Mononuclear cell (primary cell): ENCODE results near the gene FBXW2. TPM values are rescaled to one million over a fixed set of nuclear protein-coding genes. Genes with fewer than 3 reads are reported as not detected.

Experiments
- H3K27me3 ChIP-seq: 2 replicates; pipeline ENCODE4 v1.6.0; 2011; ENCODE audit warnings: low read length, control low read depth; ENCODE audit not compliant: insufficient read depth
- H3K4me1 ChIP-seq: 2 replicates; pipeline ENCODE4 v1.5.1; 2011; ENCODE audit warnings: mild to moderate bottlenecking, low read length, control low read depth; ENCODE audit not compliant: insufficient read depth
- H3K4me3 ChIP-seq: 2 replicates; pipeline ENCODE4 v1.5.1; 2011; ENCODE audit warnings: mild to moderate bottlenecking, low read length, moderate library complexity
- H3K9me3 ChIP-seq: 2 replicates; pipeline ENCODE4 v1.5.1; 2011; ENCODE audit warnings: low read depth, mild to moderate bottlenecking, control low read depth, low read length
- total RNA-seq: library from RNA; depleted of rRNA; stranded (reverse); fragments of >200 nt; gene quantifications from one replicate; pipeline ENCODE4 v1.2.3, GENCODE V29; 2012

The FBXW2 gene
- total RNA-seq, 1 donor = 27.8 TPM

- no peaks in the 10 kb centered on the region for H3K9me3 ChIP-seq
- no peaks in the 10 kb centered on the region for H3K27me3 ChIP-seq
- no peak overlapping the region for H3K4me3 ChIP-seq
- peaks cover 14% of the 10 kb centered on the region for H3K4me1 ChIP-seq
Observed at GRCh38 chr9:120720404-120720803, 72.8 kb downstream of the FBXW2 start.

DNA sequence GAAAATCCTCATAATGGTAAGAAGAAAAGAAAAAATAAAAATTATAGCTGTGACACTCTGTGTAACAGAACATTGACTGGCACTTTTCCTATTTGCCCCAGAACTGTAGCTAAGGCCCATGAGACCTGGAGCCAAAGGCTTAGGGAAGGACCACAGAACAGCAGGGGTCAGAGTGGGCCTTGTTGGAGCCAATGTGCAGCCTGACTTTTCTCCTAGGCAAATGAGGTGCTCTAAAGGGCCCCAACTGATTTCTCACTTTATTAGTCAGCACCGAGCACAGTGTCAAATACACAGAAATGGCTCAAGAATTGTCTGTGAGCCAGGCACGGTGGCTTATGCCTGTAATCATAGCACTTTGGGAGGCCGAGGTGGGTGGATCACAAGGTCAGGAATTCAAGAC is 74.9 kb downstream of the FBXW2 start:
- H3K4me1 ChIP-seq = peaks cover 22% of the 10 kb centered on the region
- no peaks in the 10 kb centered on the region for H3K9me3 ChIP-seq
- no peaks in the 10 kb centered on the region for H3K27me3 ChIP-seq
- no peak overlapping the region for H3K4me3 ChIP-seq

DNA sequence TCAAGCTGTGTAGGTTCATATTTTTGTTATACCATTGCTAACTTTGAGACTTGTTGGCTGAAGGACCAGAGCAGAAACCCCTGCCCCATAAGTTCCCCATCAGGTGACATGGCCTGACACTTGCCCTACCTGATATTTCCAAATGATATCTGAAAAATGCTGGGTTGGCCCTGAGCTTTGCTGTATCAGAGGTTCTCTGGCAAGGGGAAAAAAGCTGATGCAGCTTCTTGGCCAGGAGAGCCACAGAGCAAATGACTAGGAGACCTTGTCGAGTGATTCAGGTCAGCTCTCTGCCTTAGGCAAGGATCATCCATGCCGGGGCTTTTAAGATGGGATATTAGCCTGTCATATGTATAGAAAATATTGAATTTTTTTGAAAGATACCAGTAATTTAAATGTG is 76.0 kb downstream of the FBXW2 start:
- peaks cover 30% of the 10 kb centered on the region for H3K4me1 ChIP-seq
- no peaks in the 10 kb centered on the region for H3K27me3 ChIP-seq
- H3K4me3 ChIP-seq = no peak overlapping the region
- no peaks in the 10 kb centered on the region for H3K9me3 ChIP-seq

DNA sequence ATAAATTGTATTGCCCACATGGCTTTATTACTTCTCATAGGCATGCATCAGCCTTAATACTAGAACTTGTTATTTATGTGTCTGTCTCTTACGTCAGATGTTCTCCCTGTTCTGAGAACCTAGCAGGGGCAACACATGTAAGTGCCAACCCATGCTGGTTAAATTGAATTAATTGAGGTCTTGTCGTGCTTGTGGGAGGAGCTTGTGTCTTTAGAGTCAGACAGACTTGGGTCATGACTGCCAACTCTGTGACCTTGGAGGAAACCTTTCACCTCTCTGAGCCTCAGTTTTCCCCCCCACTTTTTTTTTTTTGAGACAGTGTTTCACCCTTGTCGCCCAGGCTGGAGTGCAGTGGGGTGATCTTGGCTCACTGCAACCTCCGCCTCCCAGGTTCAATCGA is 76.7 kb downstream of the FBXW2 start:
- Histone ChIP-seq H3K27me3 (no peaks in the 10 kb centered on the region), H3K4me3 (no peak overlapping the region), H3K4me1 (peaks cover 37% of the 10 kb centered on the region), H3K9me3 (no peaks in the 10 kb centered on the region)

GRCh38 chr9:120715389-120715924 is 77.8 kb downstream of the FBXW2 start:
- no peaks in the 10 kb centered on the region for H3K9me3 ChIP-seq
- peak overlapping the region; percentile 84 for H3K4me3 ChIP-seq
- peaks cover 43% of the 10 kb centered on the region for H3K4me1 ChIP-seq
- no peaks in the 10 kb centered on the region for H3K27me3 ChIP-seq

- no peaks in the 10 kb centered on the region for H3K27me3 ChIP-seq
- H3K4me3 ChIP-seq = peak overlapping the region; percentile 84
- peaks cover 48% of the 10 kb centered on the region for H3K4me1 ChIP-seq
- no peaks in the 10 kb centered on the region for H3K9me3 ChIP-seq
Observed at GRCh38 chr9:120714846-120715388, 78.3 kb downstream of the FBXW2 start.

DNA sequence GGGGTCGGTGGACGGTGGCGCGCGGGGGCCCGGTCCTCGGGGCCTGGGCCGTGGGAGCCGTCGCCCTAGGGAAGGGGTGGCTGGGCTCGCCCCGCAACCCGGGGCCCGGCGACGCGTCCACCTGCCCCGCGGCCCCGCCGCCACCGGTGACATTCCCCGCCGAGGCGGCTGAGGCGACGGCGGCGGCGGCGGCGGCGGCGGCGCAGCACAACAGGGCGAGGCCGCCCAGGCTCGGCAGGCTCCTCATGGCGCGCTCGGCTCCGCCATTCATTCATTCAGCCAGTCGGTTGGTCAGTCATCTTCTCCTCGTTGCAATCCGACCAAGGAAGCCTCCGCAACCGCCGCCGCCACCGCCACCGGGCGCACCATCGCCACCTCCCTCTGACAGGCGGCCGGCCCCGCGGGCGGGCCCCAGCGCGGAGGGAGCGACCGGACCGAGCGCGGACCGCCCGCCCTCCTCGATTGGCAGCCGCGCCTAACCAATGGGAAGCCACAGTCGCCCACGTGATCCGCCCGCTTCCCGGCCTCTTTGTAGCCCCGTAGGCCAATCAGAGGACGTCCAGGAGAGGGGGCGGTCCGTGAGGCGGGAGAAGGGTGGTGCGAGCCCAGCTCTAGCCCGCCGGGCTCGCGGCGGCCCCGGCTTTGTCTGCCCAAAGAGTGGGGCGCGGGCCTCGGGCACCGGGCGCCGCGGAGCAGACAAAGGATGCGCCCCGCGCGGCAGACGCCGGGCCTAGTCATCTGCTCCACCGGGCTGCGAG is 78.9 kb downstream of the FBXW2 start, which contains the start of gene MEGF9:
Gene MEGF9, minus strand, starts transcription at position 383 of the 758 bp plus-strand sequence. Its CDS starts 112 bp downstream, at position 271.
- peaks cover 55% of the 10 kb centered on the region for H3K4me1 ChIP-seq
- H3K4me3 ChIP-seq = peak within 1 kb of the TSS; percentile 84
- H3K9me3 ChIP-seq = no peaks in the 10 kb centered on the region
- H3K27me3 ChIP-seq = no peaks in the 10 kb centered on the region

DNA sequence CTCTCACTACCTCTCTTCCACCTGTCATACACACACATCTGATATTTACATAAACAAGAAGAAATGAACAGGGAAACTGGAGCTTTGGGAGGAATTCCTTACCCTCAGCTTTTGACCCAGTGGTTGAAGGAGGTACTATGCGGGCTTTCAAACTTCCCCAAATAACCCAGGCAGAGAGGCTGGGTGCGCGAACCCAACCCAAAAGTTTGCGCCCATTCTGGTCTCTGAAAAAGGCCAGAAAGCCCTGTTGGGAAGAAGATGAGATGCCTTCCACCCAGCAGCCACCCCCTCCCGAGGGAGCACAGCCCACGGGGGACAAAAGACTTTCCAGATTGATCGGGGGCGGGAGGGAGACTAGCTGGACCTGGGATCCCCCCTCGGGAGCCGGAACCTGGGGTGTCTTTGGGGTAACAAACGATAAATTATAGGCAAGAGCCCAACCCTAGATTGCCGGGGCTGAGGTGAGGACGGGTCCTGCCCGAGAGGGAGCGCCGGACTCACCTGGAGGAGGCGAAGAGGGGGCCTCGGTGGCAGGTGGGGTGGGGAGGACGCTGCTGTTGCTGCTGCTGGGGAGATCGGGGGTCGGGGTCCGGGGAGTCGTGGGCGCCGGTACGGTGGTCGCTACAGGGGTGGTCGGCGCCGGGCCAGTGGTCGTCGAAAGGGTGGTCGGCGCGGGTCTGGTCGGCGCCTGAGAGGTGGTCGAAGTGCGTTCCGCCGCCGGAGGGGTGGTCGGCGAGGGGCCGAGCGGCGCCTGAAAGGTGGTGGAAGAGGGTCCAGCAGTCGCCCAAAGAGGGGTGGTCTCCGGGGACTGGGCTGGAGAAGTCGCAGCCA is 79.7 kb downstream of the FBXW2 start:
- Histone ChIP-seq H3K9me3 (no peaks in the 10 kb centered on the region), H3K4me3 (peak overlapping the region; percentile 84), H3K27me3 (no peaks in the 10 kb centered on the region), H3K4me1 (peaks cover 63% of the 10 kb centered on the region)

GRCh38 chr9:120712539-120713031 is 80.6 kb downstream of the FBXW2 start:
- H3K4me1 ChIP-seq = peaks cover 70% of the 10 kb centered on the region
- no peaks in the 10 kb centered on the region for H3K9me3 ChIP-seq
- H3K27me3 ChIP-seq = no peaks in the 10 kb centered on the region
- peak overlapping the region; percentile 84 for H3K4me3 ChIP-seq

DNA sequence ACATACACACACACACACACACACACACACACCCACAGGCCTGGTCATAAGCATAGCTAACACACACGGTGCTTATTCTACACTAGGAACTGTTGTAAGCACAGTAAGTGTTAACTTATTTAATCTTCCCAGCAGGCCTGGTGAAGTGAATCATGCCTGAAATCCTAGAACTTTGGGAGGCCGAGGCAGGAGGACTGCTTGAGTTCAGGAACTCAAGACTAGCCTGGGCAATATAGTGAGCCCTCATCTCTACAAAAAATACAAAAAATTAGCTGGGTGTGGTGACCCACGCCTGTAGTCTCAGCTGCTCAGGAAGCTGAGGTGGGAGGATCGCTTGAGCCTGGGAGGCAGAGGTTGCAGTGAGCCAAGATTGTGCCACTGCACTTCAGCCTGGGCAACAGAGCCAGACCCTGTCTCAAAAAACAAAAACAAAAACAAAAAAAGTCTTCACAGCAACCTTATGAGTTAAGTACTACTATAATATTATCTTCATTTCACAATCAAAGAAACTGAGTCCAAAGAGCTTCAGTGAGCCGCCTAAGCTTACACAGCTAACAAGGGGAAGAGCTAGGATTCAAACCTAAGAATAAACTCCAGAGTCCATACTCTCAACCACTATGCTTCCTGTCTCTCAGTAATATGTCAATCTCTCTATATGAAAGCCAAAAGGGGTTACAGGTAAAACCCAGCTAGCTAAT is 81.2 kb downstream of the FBXW2 start:
- Histone ChIP-seq H3K4me1 (peaks cover 75% of the 10 kb centered on the region), H3K4me3 (peak overlapping the region; percentile 84), H3K9me3 (no peaks in the 10 kb centered on the region), H3K27me3 (no peaks in the 10 kb centered on the region)

DNA sequence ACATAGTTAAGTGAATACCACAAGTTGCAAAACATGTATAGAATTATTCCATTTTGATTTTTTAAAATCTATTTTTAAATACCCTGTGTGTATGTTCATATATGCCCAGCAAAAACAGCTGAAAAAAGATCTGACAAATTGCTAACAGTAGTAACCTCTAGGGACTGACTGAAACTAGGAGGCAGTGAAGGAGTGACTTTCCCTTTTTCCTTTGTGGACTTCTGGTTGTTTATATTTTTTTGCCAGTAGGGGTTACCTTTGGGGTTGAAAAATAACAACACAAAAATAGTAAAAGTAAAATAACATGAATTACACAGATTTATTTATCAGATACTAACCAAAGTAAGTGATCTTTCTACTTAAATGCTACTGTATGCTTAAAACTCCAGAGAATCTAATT is 81.9 kb downstream of the FBXW2 start:
- Histone ChIP-seq H3K27me3 (no peaks in the 10 kb centered on the region), H3K9me3 (no peaks in the 10 kb centered on the region), H3K4me3 (peak overlapping the region; percentile 84), H3K4me1 (peaks cover 79% of the 10 kb centered on the region)

DNA sequence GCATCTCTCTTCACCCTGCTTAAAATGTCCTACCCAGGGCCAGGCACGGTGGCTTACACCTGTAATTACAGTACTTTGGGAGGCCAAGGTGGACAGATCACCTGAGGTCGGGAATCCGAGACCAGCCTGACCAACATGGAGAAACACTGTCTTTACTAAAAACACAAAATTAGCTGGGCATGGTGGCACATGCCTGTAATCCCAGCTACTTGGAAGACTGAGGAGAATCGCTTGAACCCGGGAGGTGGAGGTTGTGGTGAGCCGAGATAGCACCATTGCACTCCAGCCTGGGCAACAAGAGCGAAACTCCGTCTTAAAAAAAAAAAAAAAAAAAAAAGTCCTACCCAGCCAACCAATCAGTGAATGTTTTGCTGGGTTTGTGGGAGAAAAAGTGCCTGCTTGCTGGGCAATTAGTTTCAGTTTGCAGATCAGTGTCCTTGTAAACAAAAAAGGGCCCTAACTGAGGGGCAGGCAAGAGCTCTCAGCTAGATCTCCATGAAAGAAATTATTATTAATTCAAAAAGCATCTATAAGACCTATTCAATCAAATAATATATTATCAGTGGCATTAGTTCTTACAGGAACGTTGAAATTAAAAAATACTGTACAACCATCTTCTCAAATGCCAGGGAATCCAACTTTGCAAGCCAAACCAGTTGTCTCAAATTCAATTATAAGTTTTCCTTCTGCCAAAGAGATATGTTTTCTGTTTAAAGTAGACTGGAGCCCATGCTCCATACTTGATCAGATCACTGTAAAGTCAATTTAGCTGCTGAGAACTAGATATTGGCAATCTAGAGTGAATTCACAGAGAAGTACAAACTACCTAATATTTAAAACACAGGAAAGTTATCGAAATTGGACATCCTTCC is 82.9 kb downstream of the FBXW2 start:
- Histone ChIP-seq H3K4me3 (peak overlapping the region; percentile 84), H3K4me1 (peaks cover 73% of the 10 kb centered on the region), H3K27me3 (no peaks in the 10 kb centered on the region), H3K9me3 (no peaks in the 10 kb centered on the region)

GRCh38 chr9:120708526-120709224 is 84.5 kb downstream of the FBXW2 start:
- H3K4me3 ChIP-seq = no peak overlapping the region
- peaks cover 66% of the 10 kb centered on the region for H3K4me1 ChIP-seq
- no peaks in the 10 kb centered on the region for H3K27me3 ChIP-seq

More at GRCh38 chr9:120708526-120709224, 84.5 kb downstream of the FBXW2 start:
- no peaks in the 10 kb centered on the region for H3K9me3 ChIP-seq
